Right atrium auricular region (tissue), 2 donors: Measurements from ENCODE around the gene ZNF726. TPM values are rescaled to one million over a fixed set of nuclear protein-coding genes. Genes with fewer than 3 reads are reported as not detected.

Experiments
- DNase-seq: peaks from one replicate; pipeline ENCODE4 v3.0.0-alpha.2; 2019; ENCODE audit warnings: low spot score
- H3K27ac ChIP-seq, 2 donors: fragments of 200-600 bp; sonication (generic); 1 replicate in 1 of 2; 2 replicates in 1 of 2; pipeline ENCODE4 v1.5.1; 2016 to 2019
- H3K27me3 ChIP-seq, 2 donors: fragments of 200-600 bp; sonication (generic); one replicate each; pipeline versions ENCODE4 v1.5.1 to v1.6.0; 2017 to 2019
- H3K36me3 ChIP-seq: fragments of 200-600 bp; sonication (generic); one replicate; pipeline ENCODE4 v1.5.1; 2016
- H3K4me1 ChIP-seq, 2 donors: fragments of 200-600 bp; sonication (generic); one replicate each; pipeline versions ENCODE4 v1.5.1 to v1.6.0; 2017 to 2019
- H3K4me3 ChIP-seq, 2 donors: fragments of 200-600 bp; sonication (generic); 1 replicate in 1 of 2; 2 replicates in 1 of 2; pipeline ENCODE4 v1.5.1; 2017 to 2019; ENCODE audit warnings: mild to moderate bottlenecking in 1 of 2, moderate library complexity in 1 of 2
- H3K9me3 ChIP-seq, 2 donors: fragments of 200-600 bp; sonication (generic); one replicate each; pipeline ENCODE4 v1.5.1; 2019
- CTCF ChIP-seq, 2 donors: fragments of 200-600 bp; sonication (generic); IDR thresholded peaks; one replicate each; pipeline ENCODE4 v1.5.1; 2019; ENCODE audit warnings: antibody characterized with exemption in 2 of 2
- total RNA-seq, 2 donors: library from RNA; depleted of rRNA; stranded (reverse); fragments of >200 nt; gene quantifications; one replicate each; pipeline ENCODE4 v1.1.0, GENCODE V29; 2016

Gene ZNF726
- total RNA-seq, 2 donors from 2014 or later, result not detected

GRCh38 chr19:23980805-23981204 is 66.1 kb downstream of the ZNF726 start:
- H3K36me3 ChIP-seq, result no peaks in the 10 kb centered on the region
- H3K27me3 ChIP-seq, result no peaks in the 10 kb centered on the region
- H3K4me1 ChIP-seq, result no peaks in the 10 kb centered on the region
- no peak for TF ChIP-seq CTCF (IDR thresholded peaks at IDR 0.05)
- H3K4me3 ChIP-seq, result no peak overlapping the region
- H3K9me3 ChIP-seq, result no peaks in the 10 kb centered on the region
- H3K27ac ChIP-seq, result no peak overlapping the region
- no peak for DNase-seq

GRCh38 chr19:23981863-23982262 is 67.2 kb downstream of the ZNF726 start:
- Histone ChIP-seq H3K27ac (no peak overlapping the region), H3K9me3 (no peaks in the 10 kb centered on the region), H3K27me3 (no peaks in the 10 kb centered on the region), H3K4me1 (no peaks in the 10 kb centered on the region), H3K4me3 (no peak overlapping the region), H3K36me3 (no peaks in the 10 kb centered on the region)
- no peak for DNase-seq
- TF ChIP-seq CTCF (IDR thresholded peaks at IDR 0.05), result no peak

GRCh38 chr19:23983406-23983805 is 68.7 kb downstream of the ZNF726 start:
- Histone ChIP-seq H3K4me3 (no peak overlapping the region), H3K9me3 (no peaks in the 10 kb centered on the region), H3K27me3 (no peaks in the 10 kb centered on the region), H3K36me3 (no peaks in the 10 kb centered on the region), H3K4me1 (no peaks in the 10 kb centered on the region), H3K27ac (no peak overlapping the region)
- TF ChIP-seq CTCF (IDR thresholded peaks at IDR 0.05), result no peak
- no peak for DNase-seq

Other genes with a start within 250 kb of the ZNF726 start
- 1 to 10 TPM; 2.3 to 2.5 TPM for gene ZNF675, start 227.7 kb upstream of the ZNF726 start, total RNA-seq
- gene ZNF681, start 156.0 kb upstream of the ZNF726 start, total RNA-seq, result under 1 TPM; 0.59 to 0.67 TPM
- gene ZNF254, start 172.3 kb downstream of the ZNF726 start, total RNA-seq, result 10 to 100 TPM in 1 of 2 donors, 1 to 10 TPM in 1; 9.1 to 15.2 TPM